ENCODE data around the gene DCBLD2.

- no peak for TF ChIP-seq CTCF (IDR thresholded peaks at IDR 0.05; ENCODE audit: low read depth, low read length)
- no peak for TF ChIP-seq EZH2phosphoT487 (IDR thresholded peaks at IDR 0.05; ENCODE audit: low read depth)
Observed at GRCh38 chr3:98843266-98843959, 58.1 kb downstream of the DCBLD2 start.

Data from OCI-LY3 (cell line).